Common myeloid progenitor, CD34-positive (primary cell): ENCODE measurements around the gene FPR2.
A peak's percentile ranks its signal among the peaks of the same experiment; 100 is the strongest.

Source experiments
- CTCF ChIA-PET: fragments of 350-600 bp; sonication (Branson Sonifier 250); formaldehyde crosslinking; loops from one replicate; lab custom pipeline; 2021; ENCODE audit warnings: antibody characterized with exemption; lab: Charles Lee
- POLR2A ChIA-PET: fragments of 350-600 bp; sonication (Branson Sonifier 250); formaldehyde crosslinking; loops from one replicate; lab custom pipeline; 2021; ENCODE audit warnings: antibody characterized with exemption; lab: Charles Lee
- DNase-seq, 3 donors: peaks; one replicate each; pipeline versions ENCODE4 v3.0.0 to v3.0.0-alpha.2; 2013
- H3K27ac ChIP-seq, 2 experiments: 1 replicate in 1 of 2; 2 replicates in 1 of 2; pipeline ENCODE4 v1.7.0; 2013; ENCODE audit warnings: inconsistent platforms in 2 of 2, low read length in 2 of 2, mild to moderate bottlenecking in 2 of 2, low read depth in 1 of 2, moderate library complexity in 1 of 2; ENCODE audit not compliant: severe bottlenecking in 2 of 2, insufficient read depth in 1 of 2, poor library complexity in 1 of 2
- H3K27me3 ChIP-seq, 5 experiments: replicated peaks in 2 of 5; 1 replicate in 3 of 5; 2 replicates in 2 of 5; pipeline versions ENCODE4 v1.6.1 to v1.7.0; 2013; ENCODE audit warnings: low read length in 4 of 5, mild to moderate bottlenecking in 2 of 5, moderate library complexity in 2 of 5, inconsistent platforms in 1 of 5; ENCODE audit not compliant: insufficient read depth in 5 of 5, control insufficient read depth in 4 of 5
- H3K36me3 ChIP-seq, 4 experiments: 1 replicate in 2 of 4; 2 replicates in 2 of 4; pipeline versions ENCODE4 v1.6.1 to v1.7.0; 2013; ENCODE audit warnings: low read length in 3 of 4, control low read depth in 1 of 4, mild to moderate bottlenecking in 1 of 4; ENCODE audit not compliant: control insufficient read depth in 4 of 4, insufficient read depth in 4 of 4
- H3K4me1 ChIP-seq, 4 experiments: 1 replicate in 3 of 4; 2 replicates in 1 of 4; pipeline versions ENCODE4 v1.6.1 to v1.7.1; 2013; ENCODE audit warnings: low read length in 3 of 4, mild to moderate bottlenecking in 3 of 4, control low read depth in 1 of 4, inconsistent platforms in 1 of 4, moderate library complexity in 1 of 4; ENCODE audit not compliant: control insufficient read depth in 4 of 4, insufficient read depth in 4 of 4; ENCODE audit errors: control extremely low read depth in 1 of 4
- H3K4me3 ChIP-seq, 7 experiments: 1 replicate in 4 of 7; 2 replicates in 3 of 7; pipeline versions ENCODE4 v1.5.1 to v1.7.0; 2013; ENCODE audit warnings: mild to moderate bottlenecking in 7 of 7, low read length in 6 of 7, moderate library complexity in 6 of 7, inconsistent platforms in 2 of 7, low read depth in 2 of 7, control low read depth in 1 of 7; ENCODE audit not compliant: insufficient read depth in 4 of 7, control insufficient read depth in 1 of 7; ENCODE audit errors: extremely low read depth in 1 of 7
- H3K9me3 ChIP-seq, 5 experiments: 1 replicate in 4 of 5; 2 replicates in 1 of 5; pipeline versions ENCODE4 v1.6.1 to v1.7.1; 2013; ENCODE audit warnings: low read length in 4 of 5, mild to moderate bottlenecking in 2 of 5, inconsistent platforms in 1 of 5, low read depth in 1 of 5, moderate library complexity in 1 of 5; ENCODE audit not compliant: control insufficient read depth in 4 of 5, insufficient read depth in 2 of 5; ENCODE audit errors: control extremely low read depth in 1 of 5
- WGBS: methylation state at CpG from one replicate; pipeline ENCODE4 v1.1.5; 2013; ENCODE audit not compliant: insufficient coverage; 5-methylcytosine and 5-hydroxymethylcytosine counted together

FPR2 gene

DNA sequence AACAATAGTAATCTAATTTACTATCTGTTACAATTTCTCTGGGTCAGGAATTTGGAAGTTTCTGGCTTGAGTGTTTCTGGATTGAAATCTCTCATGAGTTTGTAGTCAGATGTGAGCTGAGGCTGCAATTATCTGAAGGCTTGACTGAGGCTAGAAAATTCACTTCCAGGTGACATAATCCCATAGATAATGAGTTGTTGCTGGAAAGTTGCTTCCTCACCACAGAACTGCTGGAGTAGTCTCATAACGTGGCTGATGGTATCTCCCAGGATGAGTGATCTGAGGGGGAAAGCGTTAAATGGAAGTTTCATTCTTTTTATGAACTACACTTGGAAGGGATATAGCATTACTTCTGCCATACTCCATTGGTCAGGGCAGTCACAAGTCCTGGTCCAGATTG, 18.7 kb downstream of the FPR2 start:
- no peak overlapping the region for H3K4me3 ChIP-seq
- ChIA-PET POLR2A (no interaction called here), CTCF (no interaction called here)
- peaks cover 0 to 23% (median 6%) of the 10 kb centered on the region in 5 experiments for H3K27me3 ChIP-seq
- WGBS, result no CpG with 5 or more reads among the region's 2 CpGs
- no peak for DNase-seq
- H3K9me3 ChIP-seq, result no peaks in the 10 kb centered on the region
- H3K27ac ChIP-seq, result no peak overlapping the region
- H3K4me1 ChIP-seq, result peaks cover 0 to 4% (median under 1%) of the 10 kb centered on the region in 4 experiments
- H3K36me3 ChIP-seq, result no peaks in the 10 kb centered on the region

DNA sequence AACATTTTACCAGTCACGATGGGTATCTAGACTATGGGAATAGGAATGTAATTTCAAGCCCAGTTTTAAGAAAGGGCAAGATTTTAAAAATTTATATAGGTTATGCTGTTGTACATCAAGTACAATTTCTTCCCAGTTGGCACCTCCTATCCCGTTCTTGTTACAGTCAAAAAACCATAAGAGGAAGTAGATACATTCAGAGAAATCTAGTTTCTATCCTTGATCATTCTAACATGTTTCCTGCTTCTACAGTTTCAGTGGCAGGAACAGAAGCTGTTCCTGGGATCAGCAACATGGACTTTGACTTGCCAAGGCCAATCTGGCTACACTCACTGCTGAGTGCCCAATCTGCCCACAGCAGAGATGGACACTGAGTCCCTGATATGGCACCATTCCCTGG, 19.3 kb downstream of the FPR2 start:
- no peaks in the 10 kb centered on the region for H3K36me3 ChIP-seq
- peaks cover 0 to 23% (median 6%) of the 10 kb centered on the region in 5 experiments for H3K27me3 ChIP-seq
- no peak overlapping the region for H3K4me3 ChIP-seq
- DNase-seq, result no peak
- ChIA-PET CTCF (no interaction called here), POLR2A (interaction anchor here (0.6 kb wide), 1 partner anchor 646 kb away, joined by 3 read pairs; no protein-coding TSS in a partner anchor)
- peaks cover 0 to 4% (median under 1%) of the 10 kb centered on the region in 4 experiments for H3K4me1 ChIP-seq
- no peaks in the 10 kb centered on the region for H3K9me3 ChIP-seq
- H3K27ac ChIP-seq, result no peak overlapping the region
- WGBS, result 36% methylated on average over 2 of the region's 2 CpGs

DNA sequence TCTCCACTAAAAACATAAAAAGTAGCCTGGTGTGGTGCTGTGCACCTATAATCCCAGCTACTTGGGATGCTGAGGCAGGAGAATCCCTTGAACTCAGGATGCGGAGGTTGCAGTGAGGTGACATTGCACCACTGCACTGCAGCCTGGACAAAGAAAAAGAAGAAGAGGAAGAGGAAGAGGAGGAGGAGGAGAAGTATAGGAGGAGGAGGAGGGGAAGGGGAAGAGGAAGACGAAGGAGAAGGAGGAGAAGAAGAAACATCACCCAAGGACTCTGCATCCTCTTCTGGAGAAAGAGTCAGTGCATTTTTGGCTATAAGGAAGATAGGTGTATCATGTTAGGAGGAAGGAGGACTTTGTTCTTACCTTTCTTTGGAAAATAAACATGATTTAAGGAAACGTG, 21.0 kb downstream of the FPR2 start:
- Histone ChIP-seq H3K9me3 (no peaks in the 10 kb centered on the region), H3K4me1 (peaks cover 0 to 4% (median under 1%) of the 10 kb centered on the region in 4 experiments), H3K27ac (no peak overlapping the region), H3K27me3 (peaks cover 0 to 23% (median 6%) of the 10 kb centered on the region in 5 experiments), H3K4me3 (no peak overlapping the region), H3K36me3 (no peaks in the 10 kb centered on the region)
- CTCF ChIA-PET, result no interaction called here
- POLR2A ChIA-PET, result no interaction called here
- WGBS, result 75% methylated on average over 2 of the region's 3 CpGs
- no peak for DNase-seq

DNA sequence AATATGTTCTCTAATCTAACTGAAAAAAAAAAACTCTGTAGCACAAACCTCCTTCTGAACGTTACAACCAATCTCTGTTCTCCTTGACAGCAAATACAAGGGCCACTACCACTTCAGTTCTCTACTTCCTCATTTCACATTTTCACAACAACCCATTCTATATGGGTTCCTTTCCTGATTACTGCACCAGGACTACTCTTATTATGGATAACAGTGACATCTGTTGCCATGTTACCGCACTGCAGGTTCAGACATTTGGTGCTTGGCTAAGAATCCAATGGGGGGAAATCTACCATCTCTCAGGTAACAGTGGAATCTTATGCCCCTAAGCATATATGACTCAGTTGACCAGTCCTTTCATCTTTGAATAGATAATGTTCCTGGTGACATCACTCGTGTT, 22.4 kb downstream of the FPR2 start:
- no peaks in the 10 kb centered on the region for H3K36me3 ChIP-seq
- DNase-seq, result peak; percentile 80 to 91 (median 88)
- H3K27ac ChIP-seq, result no peak overlapping the region
- 15% methylated on average over 3 of the region's 3 CpGs for WGBS
- POLR2A ChIA-PET, result no interaction called here
- no peak overlapping the region for H3K4me3 ChIP-seq
- no peaks in the 10 kb centered on the region for H3K9me3 ChIP-seq
- peaks cover 0 to 4% (median under 1%) of the 10 kb centered on the region in 4 experiments for H3K4me1 ChIP-seq
- CTCF ChIA-PET, result no interaction called here
- peaks cover 0 to 23% (median 6%) of the 10 kb centered on the region in 5 experiments for H3K27me3 ChIP-seq

DNA sequence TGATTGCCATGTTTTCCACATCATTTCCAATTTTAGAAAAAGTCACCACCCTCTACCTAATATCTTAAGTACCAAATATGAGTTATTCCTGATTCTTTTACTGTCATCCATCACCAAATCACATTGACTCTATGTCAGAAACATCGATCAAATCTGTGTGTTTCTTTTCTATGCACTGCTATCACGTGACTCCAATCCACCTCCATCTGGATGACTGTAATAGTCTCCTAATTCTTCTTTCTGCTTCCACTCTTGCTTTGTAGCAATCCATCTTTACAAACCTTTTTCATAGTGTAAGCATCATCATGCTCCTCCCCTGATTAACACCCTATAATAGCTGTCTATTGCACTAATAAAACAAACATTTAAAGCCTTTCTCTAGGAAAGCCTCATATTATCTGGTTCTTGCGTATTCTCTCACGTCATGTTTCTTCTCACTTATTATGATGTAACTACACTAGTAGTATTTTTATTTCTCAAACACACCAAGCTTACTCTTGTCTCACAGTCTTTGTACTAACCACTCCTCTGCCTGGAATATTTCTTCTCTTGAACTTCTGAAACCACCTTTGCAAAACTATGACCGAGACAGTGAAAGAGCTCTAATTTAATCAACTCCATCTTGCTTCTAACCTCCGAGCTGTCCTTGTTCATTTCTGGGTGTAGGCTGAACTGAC, 23.3 kb downstream of the FPR2 start:
- no peak for DNase-seq
- CTCF ChIA-PET, result interaction anchor here (0.8 to 1.5 kb wide), 5 partner anchors 14 to 181 kb away, joined by 3 to 4 read pairs (median 3); no protein-coding TSS in a partner anchor
- Histone ChIP-seq H3K4me3 (no peak overlapping the region), H3K9me3 (no peaks in the 10 kb centered on the region), H3K27me3 (peaks cover 0 to 20% (median 4%) of the 10 kb centered on the region in 5 experiments), H3K4me1 (peaks cover 0 to 4% (median under 1%) of the 10 kb centered on the region in 4 experiments), H3K27ac (no peak overlapping the region), H3K36me3 (no peaks in the 10 kb centered on the region)
- 98% methylated on average over 4 of the region's 6 CpGs for WGBS
- POLR2A ChIA-PET, result no interaction called here

DNA sequence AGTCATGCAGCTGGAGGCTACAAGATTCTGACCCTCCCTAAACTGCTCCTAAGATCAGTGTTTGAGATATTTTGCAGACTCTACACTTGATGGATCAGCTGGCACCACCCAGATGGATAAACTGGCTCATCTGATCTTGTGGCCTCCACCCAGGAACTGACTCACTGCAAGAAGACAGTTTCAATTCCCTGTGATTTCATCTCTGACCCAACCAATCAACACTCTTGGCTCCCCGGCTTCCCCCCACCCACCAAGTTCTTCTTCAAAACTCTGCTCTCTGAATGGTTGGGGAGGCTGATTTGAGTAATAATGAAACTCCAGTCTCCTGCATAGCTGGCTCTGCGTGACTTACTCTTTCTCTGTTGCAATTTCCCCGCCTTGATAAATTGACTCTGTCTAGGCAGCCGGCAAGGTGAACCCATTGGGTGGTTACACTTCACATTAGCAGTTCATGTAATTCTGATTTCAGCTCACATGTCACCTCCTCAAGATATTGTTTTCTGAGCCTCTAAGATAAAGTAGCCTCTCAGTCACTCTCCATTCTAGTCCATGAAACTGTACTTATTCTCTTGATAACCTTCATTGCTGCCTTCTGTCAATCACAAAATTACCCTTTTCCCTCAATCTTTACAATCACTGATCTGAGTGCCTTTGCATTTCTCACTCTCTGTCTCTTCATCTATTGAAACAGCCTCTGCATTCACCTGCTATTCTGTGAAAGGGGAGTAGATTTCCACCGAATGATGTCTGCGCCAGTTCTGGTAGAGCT, 24.1 kb downstream of the FPR2 start:
- no peaks in the 10 kb centered on the region for H3K36me3 ChIP-seq
- peaks cover 0 to 4% (median under 1%) of the 10 kb centered on the region in 4 experiments for H3K4me1 ChIP-seq
- DNase-seq, result no peak
- peaks cover 0 to 12% (median 4%) of the 10 kb centered on the region in 5 experiments for H3K27me3 ChIP-seq
- ChIA-PET CTCF (interaction anchor here (0.8 to 1.5 kb wide), 5 partner anchors 13 to 182 kb away, joined by 3 to 4 read pairs (median 3); no protein-coding TSS in a partner anchor), POLR2A (no interaction called here)
- H3K9me3 ChIP-seq, result no peaks in the 10 kb centered on the region
- no peak overlapping the region for H3K27ac ChIP-seq
- WGBS, result 98% methylated on average over 5 of the region's 6 CpGs
- no peak overlapping the region for H3K4me3 ChIP-seq
